ENCODE data around the gene LRRK1.
"Not testable (repeated sequence)": the region's sequence is repeated elsewhere in the genome, so short reads cannot be mapped to it uniquely, and the experiment has no call there.

Gene LRRK1

GRCh38 chr15:101083336-101084045 lies 164.3 kb downstream of the LRRK1 start:
- no peak for DNase-seq

DNA sequence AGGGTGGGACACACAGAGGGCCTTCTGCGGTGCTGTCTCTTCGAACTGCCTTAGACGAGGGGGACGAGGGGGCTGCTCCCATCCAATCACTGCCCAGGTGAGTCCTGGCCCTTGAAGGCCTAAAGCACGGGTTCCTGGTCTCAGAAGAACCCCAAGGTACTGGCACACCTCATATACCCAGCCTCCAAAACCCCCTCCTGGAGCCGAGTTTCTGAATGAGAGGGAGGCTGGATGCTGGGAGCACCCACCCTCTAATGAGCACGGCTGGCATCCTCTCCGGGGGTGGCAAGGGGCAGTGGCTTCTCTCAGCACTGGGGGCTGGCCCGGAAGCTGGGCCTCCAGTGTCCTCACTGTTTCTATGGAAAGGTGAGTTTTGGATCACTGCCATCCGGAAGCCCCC lies 165.6 kb downstream of the LRRK1 start:
- no peak for DNase-seq

DNA sequence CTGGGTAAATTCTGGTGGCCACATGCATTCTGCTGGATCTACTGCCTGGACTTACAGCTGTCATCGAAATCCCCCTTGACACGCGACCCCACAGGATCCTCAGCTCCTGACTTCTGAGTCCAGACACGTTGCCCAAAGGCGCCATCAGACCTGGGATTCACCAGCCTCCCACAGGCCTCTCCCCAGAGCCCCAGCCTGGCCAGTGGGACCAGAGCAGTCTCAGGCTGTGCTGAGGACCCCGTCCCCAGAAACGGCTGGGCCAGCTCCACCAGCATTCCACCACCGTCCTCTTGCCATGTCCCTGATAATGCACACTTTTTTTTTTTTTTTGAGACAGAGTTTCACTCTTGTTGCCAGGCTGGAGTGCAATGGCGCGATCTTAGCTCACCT lies 166.1 kb downstream of the LRRK1 start:
- DNase-seq: no peak

DNA sequence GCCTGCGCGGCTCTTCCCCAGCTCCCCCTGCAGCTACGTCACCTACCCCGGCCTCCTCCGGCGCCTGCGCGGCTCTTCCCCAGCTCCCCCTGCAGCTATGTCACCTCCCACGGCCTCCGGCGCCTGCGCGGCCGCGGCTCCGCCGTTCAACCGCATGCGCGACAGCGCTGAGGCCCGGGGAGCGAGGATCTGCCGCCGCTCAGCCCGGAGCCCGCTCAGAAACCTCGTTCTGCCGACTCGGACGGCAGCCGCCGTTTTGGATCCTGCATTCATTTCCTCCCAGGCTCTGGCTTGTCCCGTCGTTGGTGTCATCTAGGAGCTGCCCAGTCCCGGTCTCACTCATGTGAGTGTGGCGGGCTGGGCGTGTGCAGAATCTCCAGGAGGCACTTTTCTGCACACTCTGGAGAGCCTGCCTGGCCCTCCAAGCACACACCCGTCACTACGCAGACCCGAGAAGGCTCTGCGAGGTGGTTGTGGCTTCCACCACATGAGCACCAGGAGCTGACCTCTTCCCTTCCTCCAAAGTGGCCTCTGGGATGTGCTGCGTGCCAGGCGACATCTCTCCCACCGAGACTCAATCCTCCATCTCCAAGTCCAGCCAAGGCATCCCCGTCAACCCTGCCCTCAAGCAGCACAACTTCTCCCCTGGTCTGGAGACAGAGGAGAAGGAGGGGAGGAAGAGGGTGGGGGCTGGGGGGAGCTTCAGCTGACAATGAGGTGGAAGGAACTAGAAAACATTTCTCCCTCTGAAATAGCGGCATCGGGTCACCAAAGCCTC lies 167.4 kb downstream of the LRRK1 start:
- DNase-seq: no peak

DNA sequence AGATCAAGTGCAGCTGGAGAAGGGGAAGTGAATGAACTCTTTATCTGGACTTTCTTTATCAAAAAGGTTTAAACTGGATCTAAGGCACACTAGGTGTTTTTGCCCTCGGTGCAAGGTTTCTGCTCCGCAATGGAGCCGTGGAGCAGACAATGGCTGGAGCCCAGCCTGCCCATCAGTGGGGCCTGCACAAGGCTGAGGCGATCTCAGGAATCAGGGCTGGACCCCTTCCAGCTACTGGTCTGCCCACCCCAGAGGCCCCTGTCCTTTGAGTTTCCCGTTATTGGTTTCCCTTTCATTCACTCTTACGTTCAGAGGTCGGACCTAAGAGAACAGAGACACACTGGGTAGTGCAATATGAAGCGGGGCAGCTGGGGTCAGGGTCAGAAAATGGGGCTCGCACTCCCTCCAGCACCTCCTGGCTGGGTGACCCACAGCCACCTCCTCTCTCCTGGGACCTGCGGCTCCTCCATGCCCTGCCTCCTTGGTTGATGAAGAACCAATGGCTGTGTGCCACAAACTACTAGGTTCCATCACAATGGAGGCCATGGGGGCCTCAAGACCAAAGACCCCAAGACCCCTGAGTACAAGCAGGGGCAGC lies 168.1 kb downstream of the LRRK1 start:
- DNase-seq: no peak

DNA sequence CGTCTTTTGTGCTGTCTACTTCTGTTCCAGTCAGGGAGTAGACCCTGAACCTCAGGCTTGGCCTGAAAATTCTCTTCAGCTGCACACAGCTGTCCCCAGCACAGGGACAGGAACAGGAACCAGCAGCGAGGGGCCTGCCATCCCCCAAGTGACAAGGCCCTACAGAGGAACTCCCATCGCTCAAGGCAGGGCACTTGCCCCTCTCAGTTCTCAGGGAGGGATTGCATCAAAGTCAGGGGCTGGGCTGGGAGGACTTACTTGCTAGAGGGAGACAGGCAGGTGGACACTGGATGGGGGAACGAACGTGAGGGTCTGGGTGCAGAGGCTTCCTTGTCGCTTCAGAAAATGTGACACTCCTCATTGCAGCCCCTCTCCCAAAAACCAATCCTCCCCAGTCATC lies 169.1 kb downstream of the LRRK1 start:
- DNase-seq: no peak

GRCh38 chr15:101088788-101089578 lies 169.8 kb downstream of the LRRK1 start:
- DNase-seq: no peak

GRCh38 chr15:101089579-101090427 lies 170.6 kb downstream of the LRRK1 start:
- no peak for DNase-seq

DNA sequence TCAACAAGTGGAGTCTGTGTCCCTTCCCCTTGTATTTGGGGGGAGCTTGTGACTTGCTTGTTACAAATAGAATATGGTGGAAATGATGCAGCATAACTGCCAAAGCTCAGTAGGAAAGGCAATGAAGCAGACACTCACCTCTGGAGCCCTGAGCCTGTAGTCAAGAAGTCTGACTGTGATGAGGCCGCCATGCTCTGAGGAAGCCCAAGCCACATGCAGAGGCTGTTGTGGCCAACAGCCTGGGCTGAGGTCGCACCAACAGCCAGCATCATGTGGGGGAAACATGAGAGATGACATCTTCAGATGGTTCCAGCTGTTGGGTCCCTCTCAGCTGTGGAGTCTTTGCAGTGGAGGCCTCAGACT lies 171.3 kb downstream of the LRRK1 start:
- no peak for DNase-seq

- DNase-seq: no peak
These were observed 172.2 kb downstream of the LRRK1 start for GRCh38 chr15:101091080-101092017.

DNA sequence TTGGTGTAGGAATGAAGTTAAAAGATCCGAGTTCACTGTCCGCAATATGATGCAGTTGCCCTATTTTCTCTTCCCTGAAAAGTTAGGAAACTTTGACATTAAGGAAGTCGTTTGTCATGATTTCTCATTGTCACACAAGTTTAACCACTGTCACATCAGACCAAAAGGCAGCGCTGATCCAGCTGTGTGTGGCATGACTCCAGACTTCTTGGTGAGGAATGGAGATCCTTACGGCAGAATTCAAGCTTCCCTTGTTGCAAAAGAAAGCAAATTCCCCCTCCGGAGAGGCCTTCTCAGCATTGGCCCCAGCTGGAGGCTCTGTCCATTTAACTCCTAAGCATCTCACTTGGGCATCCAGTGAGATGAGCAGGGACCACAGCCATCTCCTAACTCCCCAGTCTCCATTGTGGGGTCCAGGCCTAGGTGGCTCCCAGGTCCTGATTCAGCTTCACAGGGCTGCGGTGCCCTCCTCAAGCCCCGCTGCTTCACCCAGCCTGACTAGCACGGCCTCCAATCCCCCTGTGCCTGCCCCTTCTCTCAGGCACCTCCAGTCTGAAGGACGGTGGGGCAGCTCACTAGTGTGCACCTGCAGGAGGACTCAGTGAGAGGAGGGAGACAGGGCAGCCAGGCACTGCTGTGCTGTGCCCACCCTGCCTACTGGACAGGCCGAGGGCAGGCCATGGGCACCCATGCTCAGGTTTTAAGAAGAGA lies 173.2 kb downstream of the LRRK1 start:
- no peak for DNase-seq

GRCh38 chr15:101092867-101093202 lies 173.7 kb downstream of the LRRK1 start:
- DNase-seq: no peak

DNA sequence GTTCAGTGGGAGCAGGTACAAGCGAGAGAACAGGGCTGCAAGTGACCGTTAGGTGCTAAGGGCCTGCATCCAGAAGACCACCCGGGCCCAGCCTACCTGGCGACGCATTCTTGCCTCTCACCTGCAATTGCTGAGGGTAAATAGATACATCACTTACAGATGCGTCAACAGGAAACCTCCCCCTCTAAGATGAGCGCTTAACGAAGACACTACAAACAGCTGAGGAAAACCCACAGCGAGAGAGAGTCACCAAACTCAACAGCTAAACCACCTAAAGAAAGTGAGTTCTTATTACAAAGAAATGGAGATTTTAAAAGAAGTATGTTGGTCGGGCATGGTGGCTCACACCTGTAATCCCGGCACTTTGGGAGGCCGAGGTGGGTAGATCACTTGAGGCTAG lies 174.8 kb downstream of the LRRK1 start:
- no peak for DNase-seq

- not testable (repeated sequence) for DNase-seq
These were observed 176.7 kb downstream of the LRRK1 start for GRCh38 chr15:101095796-101096406.

GRCh38 chr15:101097111-101097510 lies 178.0 kb downstream of the LRRK1 start:
- no peak for DNase-seq

DNA sequence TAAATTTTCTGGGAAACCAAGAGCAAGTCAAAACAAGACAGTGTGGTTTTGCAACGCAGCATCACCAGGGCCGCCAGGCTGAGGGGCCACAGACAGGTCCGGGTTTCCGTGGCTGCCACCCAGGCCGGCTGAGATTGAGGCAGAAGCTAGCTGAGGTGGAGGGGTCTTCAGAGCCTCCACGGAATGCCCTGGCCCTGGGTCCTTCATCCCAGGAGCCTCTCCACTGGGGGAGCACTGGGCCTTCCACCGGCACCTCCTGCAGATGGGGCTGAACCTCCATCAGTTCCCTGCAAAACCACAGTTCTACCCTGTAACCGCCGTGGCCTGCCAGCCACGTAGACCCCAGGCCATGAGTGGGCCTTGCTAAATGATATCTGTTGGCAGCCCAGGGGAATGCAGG lies 180.0 kb downstream of the LRRK1 start:
- no peak for DNase-seq

GRCh38 chr15:101100118-101100517 lies 181.0 kb downstream of the LRRK1 start:
- no peak for DNase-seq

DNA sequence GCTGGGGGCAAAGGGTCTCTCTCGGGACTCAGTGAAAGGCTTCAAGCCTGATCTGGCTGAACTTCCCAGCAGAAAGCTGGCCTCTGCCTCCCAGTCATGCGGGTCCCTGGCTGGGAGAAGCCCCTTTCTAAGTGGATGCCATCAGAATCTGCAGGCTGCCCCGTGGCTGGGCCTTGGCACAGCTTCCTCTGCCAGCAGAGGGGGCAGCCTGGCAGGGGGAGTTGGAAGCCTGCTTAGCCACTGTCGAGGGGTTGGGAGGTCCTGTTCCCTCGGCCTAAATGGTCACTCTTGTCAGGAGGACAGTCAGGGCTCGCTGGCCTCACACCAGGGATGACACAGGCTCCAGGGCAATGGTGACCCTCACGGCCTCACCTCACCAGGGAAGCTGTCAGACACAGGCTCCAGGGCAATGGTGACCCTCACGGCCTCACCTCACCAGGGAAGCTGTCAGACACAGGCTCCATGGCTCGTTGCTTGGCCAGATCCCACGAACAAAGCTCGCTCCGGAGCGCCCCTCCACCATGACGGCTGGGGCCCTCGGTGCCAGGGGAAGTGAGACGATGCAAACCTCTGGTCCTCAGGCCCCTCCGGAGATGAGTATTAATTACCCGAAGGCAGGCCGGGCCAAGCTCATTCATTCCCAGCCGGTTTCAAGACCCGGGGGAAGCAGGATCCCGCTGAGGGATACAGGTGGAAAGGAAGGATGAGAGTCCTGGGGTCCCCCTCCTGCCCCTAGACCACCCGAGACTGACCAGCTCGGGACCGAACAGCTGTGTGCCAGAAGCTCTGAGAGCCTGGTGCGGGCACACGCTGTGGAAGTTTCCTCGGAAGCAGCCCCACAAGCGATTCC lies 181.7 kb downstream of the LRRK1 start:
- DNase-seq: no peak

DNA sequence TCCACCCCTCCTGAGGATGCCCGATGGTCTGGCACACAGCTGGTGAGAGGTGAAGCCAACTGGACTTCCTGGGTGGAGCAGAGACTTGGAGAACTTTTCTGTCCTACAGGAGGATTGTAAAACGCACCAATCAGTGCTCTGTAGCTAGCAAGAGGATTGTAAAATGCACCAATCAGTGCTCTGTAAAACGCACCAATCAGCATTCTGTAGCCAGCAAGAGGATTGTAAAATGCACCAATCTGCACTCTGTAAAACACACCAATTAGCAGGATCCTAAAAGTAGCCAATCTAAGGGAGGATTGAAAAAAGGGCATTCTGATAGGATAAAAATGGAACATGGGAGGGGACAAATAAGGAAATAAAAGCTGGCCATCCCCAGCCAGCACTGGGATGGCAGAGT lies 182.5 kb downstream of the LRRK1 start:
- no peak for DNase-seq
